ENCODE measurements around the gene GMDS. TPM values are rescaled to one million over a fixed set of nuclear protein-coding genes. Genes with fewer than 3 reads are reported as not detected.

Gene GMDS
- total and polyA plus RNA-seq, 2 donors (not counting 3 experiments of a cell fraction or from before 2014, with no cell fraction given), result 9.8 to 23.5 TPM

DNA sequence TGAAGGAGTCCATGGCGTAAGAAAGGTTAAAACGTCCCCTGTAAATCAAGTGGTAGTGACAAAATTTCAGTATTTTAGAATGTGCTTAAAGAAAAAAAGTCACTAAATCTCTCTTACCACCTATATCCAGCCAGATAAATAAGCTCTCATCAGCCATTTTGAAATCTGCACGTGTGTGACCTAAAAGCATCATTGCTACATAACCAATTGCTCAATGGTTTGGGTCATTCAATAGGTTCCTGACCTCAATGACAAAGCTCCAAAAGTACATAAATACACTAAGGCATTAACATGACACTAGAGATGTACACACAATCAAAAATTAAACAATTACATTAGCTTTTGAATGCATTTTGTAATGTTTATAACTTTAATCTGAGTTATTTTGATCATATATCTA, 272.4 kb downstream of the GMDS start:
- BruUV-seq (replicated peaks), result no TSS peak
- Histone ChIP-seq H3K9me3 (replicated peaks; ENCODE audit: control insufficient read depth, insufficient read depth, low read length) (no peaks in the 10 kb centered on the region), H2AFZ (ENCODE audit: low read depth, low read length) (no peak overlapping the region), H3K36me3 (ENCODE audit: control insufficient read depth in 2 of 2, extremely low read depth in 1 of 2, insufficient read depth in 2 of 2, low read length in 2 of 2) (no peaks in the 10 kb centered on the region), H3K4me3 (replicated peaks in 1 of 3; ENCODE audit: insufficient read depth in 1 of 3, low read depth in 1 of 3, low read length in 3 of 3) (no peak overlapping the region), H3K27me3 (ENCODE audit: control insufficient read depth in 2 of 2, insufficient read depth in 2 of 2, low read length in 2 of 2) (no peaks in the 10 kb centered on the region), H3K4me1 (ENCODE audit: control insufficient read depth, extremely low read depth, insufficient read depth, low read length) (no peaks in the 10 kb centered on the region), H3K79me2 (ENCODE audit: control insufficient read depth, insufficient read depth, low read length) (no peaks in the 10 kb centered on the region), H3K9me1 (replicated peaks; ENCODE audit: control insufficient read depth, extremely low read depth, insufficient read depth, low read length) (no peaks in the 10 kb centered on the region), H4K20me1 (replicated peaks; ENCODE audit: control insufficient read depth, extremely low read depth, insufficient read depth, low read length) (no peaks in the 10 kb centered on the region), H3K4me2 (ENCODE audit: insufficient read depth, low read length) (no peak overlapping the region), H3K9ac (replicated peaks; ENCODE audit: extremely low read depth, insufficient read depth, low read length) (no peak overlapping the region), H3K27ac (ENCODE audit: insufficient read depth, low read depth, low read length) (no peak overlapping the region)
- dilution Hi-C loops (cut with MboI; ENCODE audit: extremely low pct_ligation_motif_present, low sequenced_read_pairs) (no loop called here), intact Hi-C loops (cut with micrococcal nuclease) (no loop called here)
- ChIA-PET POLR2A (no interaction called here), CTCF (interaction anchor here (0.6 kb wide), 1 partner anchor 12 kb away, joined by 5 read pairs; no protein-coding TSS in a partner anchor)
- no peak for TF ChIP-seq EZH2 (IDR thresholded peaks at IDR 0.05; ENCODE audit: borderline replicate concordance, low read depth, low read length, severe bottlenecking)
- TF ChIP-seq MYC (IDR thresholded peaks at IDR 0.05; ENCODE audit: low read depth, low read length), result no peak
- DNase-seq (ENCODE audit: low read depth, low spot score), result no peak
- FAIRE-seq, result no peak

DNA sequence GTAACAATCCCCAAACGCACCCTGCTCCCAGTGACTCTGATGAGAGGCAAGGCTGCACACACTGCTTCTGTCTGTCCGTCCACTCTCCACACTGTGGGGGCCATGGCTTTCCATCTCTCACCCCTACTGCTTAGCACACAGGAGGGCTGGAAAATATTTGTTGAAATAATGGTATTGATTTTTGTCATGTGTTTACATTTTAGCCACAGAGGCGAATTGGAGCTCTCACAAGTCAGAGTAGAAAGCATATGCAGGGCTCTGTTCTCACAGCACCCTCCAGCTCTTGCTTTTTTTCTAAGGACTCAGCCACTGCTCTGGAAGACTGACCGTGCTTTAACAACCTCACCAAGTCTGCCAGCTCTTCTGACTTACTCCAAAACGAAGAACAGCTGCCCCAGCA, 273.8 kb downstream of the GMDS start:
- H3K4me3 ChIP-seq (replicated peaks in 1 of 3; ENCODE audit: insufficient read depth in 1 of 3, low read depth in 1 of 3, low read length in 3 of 3), result no peak overlapping the region
- CTCF ChIA-PET, result no interaction called here
- H3K79me2 ChIP-seq (ENCODE audit: control insufficient read depth, insufficient read depth, low read length), result no peaks in the 10 kb centered on the region
- no peak overlapping the region for H3K27ac ChIP-seq (ENCODE audit: insufficient read depth, low read depth, low read length)
- dilution Hi-C loops (cut with MboI; ENCODE audit: extremely low pct_ligation_motif_present, low sequenced_read_pairs), result no loop called here
- no peaks in the 10 kb centered on the region for H4K20me1 ChIP-seq (replicated peaks; ENCODE audit: control insufficient read depth, extremely low read depth, insufficient read depth, low read length)
- H3K36me3 ChIP-seq (ENCODE audit: control insufficient read depth in 2 of 2, extremely low read depth in 1 of 2, insufficient read depth in 2 of 2, low read length in 2 of 2), result no peaks in the 10 kb centered on the region
- no peaks in the 10 kb centered on the region for H3K27me3 ChIP-seq (ENCODE audit: control insufficient read depth in 2 of 2, insufficient read depth in 2 of 2, low read length in 2 of 2)
- no peak overlapping the region for H3K9ac ChIP-seq (replicated peaks; ENCODE audit: extremely low read depth, insufficient read depth, low read length)
- H3K4me2 ChIP-seq (ENCODE audit: insufficient read depth, low read length), result no peak overlapping the region
- no peaks in the 10 kb centered on the region for H3K4me1 ChIP-seq (ENCODE audit: control insufficient read depth, extremely low read depth, insufficient read depth, low read length)
- no peaks in the 10 kb centered on the region for H3K9me3 ChIP-seq (replicated peaks; ENCODE audit: control insufficient read depth, insufficient read depth, low read length)
- no peak for TF ChIP-seq POLR2A (IDR thresholded peaks at IDR 0.05; ENCODE audit: low read depth, low read length)
- intact Hi-C loops (cut with micrococcal nuclease), result no loop called here
- POLR2A ChIA-PET, result no interaction called here
- no peak overlapping the region for H2AFZ ChIP-seq (ENCODE audit: low read depth, low read length)
- FAIRE-seq, result no peak
- H3K9me1 ChIP-seq (replicated peaks; ENCODE audit: control insufficient read depth, extremely low read depth, insufficient read depth, low read length), result no peaks in the 10 kb centered on the region
- no TSS peak for BruUV-seq (replicated peaks)
- DNase-seq (ENCODE audit: low read depth, low spot score), result no peak

Measured in endothelial cell of umbilical vein (primary cell).